ENCODE results near the gene TIPARP. TPM values are rescaled to one million over a fixed set of nuclear protein-coding genes. Genes with fewer than 3 reads are reported as not detected.

TIPARP gene
- total and polyA plus RNA-seq, 2 donors (not counting 1 experiment from before 2014, with no cell fraction given) = 11.2 to 42.5 TPM

GRCh38 chr3:156628836-156629618, 45.4 kb upstream of the TIPARP start:
- Histone ChIP-seq H3K4me2 (replicated peaks; ENCODE audit: low read depth, low read length, poor library complexity, severe bottlenecking) (no peak overlapping the region), H4K20me1 (ENCODE audit: control insufficient read depth, insufficient read depth, low read length, poor library complexity, severe bottlenecking) (no peaks in the 10 kb centered on the region), H3K27me3 (replicated peaks in 1 of 4; ENCODE audit: control extremely low read depth in 1 of 4, control insufficient read depth in 3 of 4, insufficient read depth in 4 of 4, low read length in 3 of 4) (no peaks in the 10 kb centered on the region), H3K4me3 (ENCODE audit: control extremely low read depth in 1 of 5, extremely low read depth in 1 of 5, insufficient read depth in 1 of 5, low read depth in 2 of 5, low read length in 4 of 5) (no peak overlapping the region), H3K9ac (ENCODE audit: low read length) (no peak overlapping the region), H3K9me3 (ENCODE audit: control extremely low read depth in 1 of 3, control insufficient read depth in 2 of 3, insufficient read depth in 1 of 3, low read length in 2 of 3) (no peaks in the 10 kb centered on the region), H2AFZ (ENCODE audit: insufficient read depth, low read depth, low read length, poor library complexity, severe bottlenecking) (no peak overlapping the region), H3K27ac (ENCODE audit: low read length in 2 of 2) (no peak overlapping the region), H3K79me2 (ENCODE audit: control insufficient read depth, insufficient read depth, low read length) (no peaks in the 10 kb centered on the region), H3K36me3 (replicated peaks in 1 of 2; ENCODE audit: control extremely low read depth in 1 of 2, control insufficient read depth in 1 of 2, extremely low read depth in 1 of 2, insufficient read depth in 2 of 2, low read length in 1 of 2) (no peaks in the 10 kb centered on the region), H3K4me1 (ENCODE audit: control insufficient read depth in 2 of 2, insufficient read depth in 2 of 2, low read length in 2 of 2) (no peaks in the 10 kb centered on the region)
- Mint-ChIP-seq H3K27ac (no peak overlapping the region), H3K9me3 (ENCODE audit: insufficient read depth) (no peaks in the 10 kb centered on the region), H3K27me3 (no peaks in the 10 kb centered on the region), H3K4me3 (no peak overlapping the region), H3K4me1 (no peaks in the 10 kb centered on the region)
- ChIA-PET CTCF (no interaction called here), POLR2A (no interaction called here)
- intact Hi-C loops (cut with micrococcal nuclease) = no loop called here
- ATAC-seq (ENCODE audit: low read depth) = no peak
- no peak for DNase-seq
- TF ChIP-seq CTCF (IDR thresholded peaks at IDR 0.05) (no peak), EZH2 (IDR thresholded peaks at IDR 0.05; ENCODE audit: borderline replicate concordance, insufficient read depth, low read depth, low read length, poor library complexity, severe bottlenecking) (no peak)
- no CpG with 5 or more reads among the region's 5 CpGs for WGBS (ENCODE audit: insufficient coverage)

- CTCF ChIA-PET = no interaction called here
- intact Hi-C loops (cut with micrococcal nuclease) = no loop called here
These were observed 44.2 kb upstream of the TIPARP start for GRCh38 chr3:156630081-156630772.

More at GRCh38 chr3:156630081-156630772, 44.2 kb upstream of the TIPARP start:
- Histone ChIP-seq H4K20me1 (ENCODE audit: control insufficient read depth, insufficient read depth, low read length, poor library complexity, severe bottlenecking) (no peaks in the 10 kb centered on the region), H3K36me3 (replicated peaks in 1 of 2; ENCODE audit: control extremely low read depth in 1 of 2, control insufficient read depth in 1 of 2, extremely low read depth in 1 of 2, insufficient read depth in 2 of 2, low read length in 1 of 2) (no peaks in the 10 kb centered on the region), H3K27me3 (replicated peaks in 1 of 4; ENCODE audit: control extremely low read depth in 1 of 4, control insufficient read depth in 3 of 4, insufficient read depth in 4 of 4, low read length in 3 of 4) (no peaks in the 10 kb centered on the region), H3K79me2 (ENCODE audit: control insufficient read depth, insufficient read depth, low read length) (no peaks in the 10 kb centered on the region), H3K9me3 (ENCODE audit: control extremely low read depth in 1 of 3, control insufficient read depth in 2 of 3, insufficient read depth in 1 of 3, low read length in 2 of 3) (no peaks in the 10 kb centered on the region), H3K4me2 (replicated peaks; ENCODE audit: low read depth, low read length, poor library complexity, severe bottlenecking) (no peak overlapping the region), H2AFZ (ENCODE audit: insufficient read depth, low read depth, low read length, poor library complexity, severe bottlenecking) (no peak overlapping the region), H3K9ac (ENCODE audit: low read length) (no peak overlapping the region), H3K27ac (ENCODE audit: low read length in 2 of 2) (no peak overlapping the region), H3K4me1 (ENCODE audit: control insufficient read depth in 2 of 2, insufficient read depth in 2 of 2, low read length in 2 of 2) (no peaks in the 10 kb centered on the region), H3K4me3 (ENCODE audit: control extremely low read depth in 1 of 5, extremely low read depth in 1 of 5, insufficient read depth in 1 of 5, low read depth in 2 of 5, low read length in 4 of 5) (no peak overlapping the region)
- Mint-ChIP-seq H3K4me3 (no peak overlapping the region), H3K27me3 (no peaks in the 10 kb centered on the region), H3K4me1 (no peaks in the 10 kb centered on the region), H3K27ac (no peak overlapping the region), H3K9me3 (ENCODE audit: insufficient read depth) (no peaks in the 10 kb centered on the region)
- no peak for ATAC-seq (ENCODE audit: low read depth)
- POLR2A ChIA-PET = no interaction called here
- DNase-seq = no peak
- no peak for TF ChIP-seq EZH2 (IDR thresholded peaks at IDR 0.05; ENCODE audit: borderline replicate concordance, insufficient read depth, low read depth, low read length, poor library complexity, severe bottlenecking)
- TF ChIP-seq CTCF (IDR thresholded peaks at IDR 0.05) = no peak
